NCI-H748 treated with DMSO at 0.1 percent for 48 hours (cell line): ENCODE measurements around the gene GNAI3.

ENCODE experiments used
- DNase-seq: peaks from one replicate; lab custom pipeline; 2025; lab: John Stamatoyannopoulos, UW

GNAI3 gene

GRCh38 chr1:109598655-109599054 lies 50.2 kb downstream of the GNAI3 start:
- DNase-seq = no peak

- no peak for DNase-seq
Measured at GRCh38 chr1:109603229-109603628, 54.8 kb downstream of the GNAI3 start.

GRCh38 chr1:109605381-109605780 lies 57.0 kb downstream of the GNAI3 start:
- no peak for DNase-seq

- DNase-seq = no peak
Measured at GRCh38 chr1:109609881-109610280, 61.5 kb downstream of the GNAI3 start.

GRCh38 chr1:109610609-109611307 lies 62.3 kb downstream of the GNAI3 start:
- no peak for DNase-seq

GRCh38 chr1:109611308-109611990 lies 63.0 kb downstream of the GNAI3 start:
- DNase-seq = no peak

GRCh38 chr1:109613361-109614147 lies 65.1 kb downstream of the GNAI3 start:
- no peak for DNase-seq

GRCh38 chr1:109615879-109616278 lies 67.5 kb downstream of the GNAI3 start:
- DNase-seq = no peak

GRCh38 chr1:109616391-109616790 lies 68.0 kb downstream of the GNAI3 start:
- no peak for DNase-seq

GRCh38 chr1:109617291-109617801 lies 68.9 kb downstream of the GNAI3 start:
- DNase-seq = no peak

GRCh38 chr1:109618661-109619575 lies 70.5 kb downstream of the GNAI3 start:
- DNase-seq = no peak

GRCh38 chr1:109619576-109620400 lies 71.4 kb downstream of the GNAI3 start, which contains the start of the genes AMPD2 and GNAT2:
TSS of gene AMPD2 (plus strand) at chr1:109619837. CDS start at chr1:109621176, 1,339 bp downstream.
TSS of gene GNAT2 (minus strand) at chr1:109619616. CDS start at chr1:109612870, 6,746 bp downstream.
- DNase-seq = peak; percentile 28

GRCh38 chr1:109620401-109620791 lies 72.0 kb downstream of the GNAI3 start:
- peak; percentile 43 for DNase-seq

- DNase-seq = peak; percentile 93
Measured at GRCh38 chr1:109620841-109621286, 72.4 kb downstream of the GNAI3 start.

- no peak for DNase-seq
Measured at GRCh38 chr1:109621379-109622136, 73.1 kb downstream of the GNAI3 start.

- no peak for DNase-seq
Measured at GRCh38 chr1:109622137-109622892, 73.9 kb downstream of the GNAI3 start.

- DNase-seq = no peak
Measured at GRCh38 chr1:109622895-109623294, 74.5 kb downstream of the GNAI3 start.

GRCh38 chr1:109623601-109624161 lies 75.3 kb downstream of the GNAI3 start:
- DNase-seq = no peak
